ENCODE data around the gene KLHDC7B. TPM values are rescaled to one million over a fixed set of nuclear protein-coding genes. Genes with fewer than 3 reads are reported as not detected.

KLHDC7B gene
- 0.11 and 0.62 TPM in 2 replicates for total RNA-seq

DNA sequence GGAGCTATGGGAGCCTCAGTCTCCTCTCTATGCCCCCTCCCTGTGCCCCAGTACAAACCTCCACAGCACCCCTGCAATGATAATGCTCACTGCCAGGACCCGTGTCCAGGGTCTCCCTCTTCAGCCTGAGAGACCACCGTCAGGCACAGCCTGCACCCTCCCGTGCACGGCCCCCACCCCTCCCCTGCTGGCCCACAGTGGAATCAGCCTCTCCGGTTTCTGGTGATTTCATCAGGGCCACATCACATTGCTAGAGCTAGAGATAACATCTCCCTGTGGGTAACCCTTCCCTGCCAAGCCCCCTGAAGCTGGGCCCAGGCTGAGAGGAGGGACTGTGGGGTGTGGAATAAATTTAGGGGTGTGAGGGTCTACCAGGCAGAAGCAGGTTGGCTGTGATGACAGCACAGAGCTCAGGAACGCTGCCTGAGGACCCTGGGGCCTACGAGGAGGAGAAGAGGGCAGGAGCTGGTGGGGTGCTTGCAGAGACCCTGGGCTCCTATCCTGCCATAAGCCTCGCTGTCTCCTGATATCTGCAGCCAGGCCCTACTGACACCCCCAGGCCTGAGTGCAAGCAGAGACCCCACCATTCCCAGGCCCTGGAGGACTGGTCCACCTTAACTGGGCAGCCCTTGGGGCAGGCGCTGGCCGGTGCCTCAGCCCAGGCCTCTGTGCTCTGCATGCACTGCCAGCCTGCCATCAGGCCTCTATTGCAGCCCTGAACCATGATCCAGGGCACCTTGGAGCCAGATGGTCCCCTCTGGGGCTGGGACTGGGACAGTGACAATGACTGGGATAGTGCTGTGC, at the start of gene KLHDC7B:
Gene KLHDC7B (plus strand): TSS at position 378 of the 804 bp plus-strand sequence. CDS start 345 bp downstream, at position 723.

DNA sequence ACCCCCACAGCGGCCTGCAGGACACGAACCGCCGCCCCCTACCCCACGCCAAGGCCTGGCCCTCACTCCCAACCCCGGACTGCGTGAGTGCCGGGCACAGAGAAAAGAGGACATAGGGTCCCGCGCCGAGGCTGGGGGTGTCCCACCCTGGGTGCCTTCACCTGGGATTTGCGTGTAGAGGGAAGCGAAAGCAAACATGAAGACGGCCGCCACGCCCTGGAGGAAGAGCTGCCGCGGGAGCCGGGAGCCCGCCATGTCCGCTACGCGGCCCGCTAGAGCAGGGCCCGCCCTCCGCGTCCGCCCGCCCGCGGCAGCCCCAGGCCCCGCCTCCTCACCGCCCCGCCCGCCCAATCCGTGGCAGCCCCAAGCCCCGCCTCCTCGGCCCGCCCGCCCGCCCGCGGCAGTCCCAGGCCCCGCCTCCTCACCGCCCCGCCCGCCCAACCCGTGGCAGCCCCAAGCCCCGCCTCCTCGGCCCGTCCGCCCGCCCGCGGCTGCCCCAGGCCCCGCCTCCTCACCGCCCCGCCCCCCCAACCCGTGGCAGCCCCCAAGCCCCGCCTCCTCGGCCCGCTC, 38.2 kb upstream of the KLHDC7B start, which contains the start of gene LMF2:
Gene LMF2 (minus strand): TSS at position 282 of the 570 bp plus-strand sequence. CDS start 27 bp downstream, at position 255.

DNA sequence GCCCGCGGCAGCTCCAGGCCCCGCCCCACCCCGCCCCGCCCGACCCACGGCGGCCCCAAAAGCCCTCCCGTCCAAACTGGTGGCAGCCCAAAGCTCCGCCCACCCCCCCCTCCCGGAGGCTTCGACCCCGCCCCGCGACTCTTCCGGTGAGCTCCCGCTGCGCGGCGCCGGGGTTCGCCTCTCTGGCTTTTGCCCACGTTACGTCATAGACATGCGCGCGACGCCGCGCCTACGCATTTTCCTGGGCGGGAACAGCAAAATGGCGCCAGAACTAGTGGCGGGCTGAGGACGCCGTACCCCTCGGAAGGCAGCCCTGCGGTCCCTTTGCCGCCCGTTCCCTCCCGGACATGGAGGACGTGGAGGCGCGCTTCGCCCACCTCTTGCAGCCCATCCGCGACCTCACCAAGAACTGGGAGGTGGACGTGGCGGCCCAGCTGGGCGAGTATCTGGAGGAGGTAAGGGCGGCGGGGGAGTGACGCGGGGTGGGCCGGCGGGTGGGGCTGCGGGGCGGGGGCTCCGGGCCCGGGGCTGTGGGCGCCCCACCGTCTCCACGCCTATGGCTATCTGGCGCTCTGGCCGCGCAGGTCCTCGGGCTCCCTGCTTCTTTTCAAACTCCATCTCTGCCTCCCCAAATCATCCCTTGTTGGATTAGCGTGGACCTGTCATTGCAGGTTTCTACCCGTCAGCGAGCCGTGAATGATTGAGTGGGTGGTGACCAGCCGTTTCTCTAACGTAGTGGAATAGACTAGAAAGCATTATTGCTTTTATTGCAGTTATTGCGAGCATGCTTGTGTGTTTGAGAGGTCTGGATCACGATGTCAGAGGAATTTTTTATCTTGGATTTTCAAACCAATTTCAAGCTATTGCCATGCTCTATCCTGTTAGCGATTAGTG, 37.5 kb upstream of the KLHDC7B start, which contains the start of gene NCAPH2:
Gene NCAPH2 (plus strand): TSS at position 234 of the 894 bp plus-strand sequence. CDS start 114 bp downstream, at position 348.

DNA sequence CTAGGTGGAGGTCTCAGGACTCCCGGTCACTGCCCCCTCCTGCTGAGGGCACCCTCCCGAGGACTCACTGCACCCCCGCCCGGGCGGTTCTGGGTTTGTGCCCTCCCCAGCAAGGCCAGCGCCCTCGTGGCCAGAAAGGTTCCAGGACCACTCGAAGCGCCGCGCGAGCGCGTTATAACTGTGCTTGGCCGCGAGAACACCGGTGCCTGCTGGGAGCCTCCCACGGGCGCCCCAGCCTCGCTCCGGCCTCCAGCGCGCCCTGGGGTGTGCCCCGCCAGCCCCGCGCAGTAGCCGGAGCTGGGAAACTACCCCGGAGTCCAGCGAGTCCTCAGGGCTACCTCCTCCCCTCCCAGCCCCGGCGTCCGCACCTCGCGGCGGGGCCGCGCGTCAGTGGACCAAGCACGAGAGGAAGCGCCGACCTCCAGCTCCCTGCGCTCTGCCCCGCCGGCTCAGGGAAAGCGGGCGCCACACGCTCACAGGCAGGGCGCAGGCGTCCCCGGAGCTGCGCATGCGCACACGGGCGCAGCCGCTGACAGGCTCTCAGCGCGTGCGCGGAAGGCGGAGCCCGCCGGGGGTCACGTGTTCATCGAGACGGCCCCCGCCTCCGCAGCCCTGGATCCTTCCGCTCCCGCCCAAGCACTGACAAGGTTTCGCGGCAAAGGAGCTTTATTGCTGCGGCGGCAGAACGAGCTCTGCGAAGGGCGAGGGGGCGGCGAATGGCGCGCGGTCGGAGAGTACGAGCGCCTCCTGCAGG, 20.4 kb upstream of the KLHDC7B start, which contains the start of gene SCO2:
Gene SCO2 (minus strand): TSS at position 495 of the 754 bp plus-strand sequence. CDS start 1,187 bp downstream, outside the sequence.

DNA sequence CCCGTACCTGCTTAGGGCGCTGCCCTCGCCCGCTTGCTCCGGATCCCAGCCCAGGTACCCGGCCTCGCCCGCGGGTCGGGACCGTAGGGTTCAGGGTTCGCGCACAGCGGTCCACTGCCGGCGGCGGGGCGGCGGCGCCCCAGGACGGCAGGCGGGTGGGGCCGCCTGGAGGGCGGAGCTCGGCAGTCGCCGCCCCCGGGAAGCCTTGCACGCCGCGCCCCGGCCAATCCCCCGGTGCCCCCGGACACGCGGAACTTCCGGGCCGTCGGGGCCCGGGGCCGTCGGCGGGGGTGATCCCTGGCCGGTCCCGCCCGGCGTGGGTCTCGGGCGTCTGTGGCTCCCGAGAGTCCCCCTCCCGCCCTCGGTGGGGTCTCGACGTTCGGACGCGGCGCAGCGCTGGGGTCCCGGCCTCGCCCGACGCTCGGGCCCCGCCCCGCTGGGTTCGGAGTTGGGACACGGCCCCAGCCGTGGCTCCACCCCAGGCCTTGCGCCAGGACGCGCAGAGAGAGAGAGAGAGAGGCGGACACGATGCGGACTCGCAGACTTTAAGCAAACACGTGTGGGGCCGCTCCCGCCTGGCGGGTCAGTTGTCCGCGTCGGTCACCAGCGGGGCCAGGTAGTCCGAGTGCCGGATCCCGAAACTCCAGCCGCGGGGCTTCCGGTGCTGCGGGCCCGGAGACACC, 15.7 kb upstream of the KLHDC7B start, which contains the start of gene TYMP:
Gene TYMP (minus strand): TSS at position 116 of the 683 bp plus-strand sequence. CDS start 303 bp downstream, outside the sequence.

DNA sequence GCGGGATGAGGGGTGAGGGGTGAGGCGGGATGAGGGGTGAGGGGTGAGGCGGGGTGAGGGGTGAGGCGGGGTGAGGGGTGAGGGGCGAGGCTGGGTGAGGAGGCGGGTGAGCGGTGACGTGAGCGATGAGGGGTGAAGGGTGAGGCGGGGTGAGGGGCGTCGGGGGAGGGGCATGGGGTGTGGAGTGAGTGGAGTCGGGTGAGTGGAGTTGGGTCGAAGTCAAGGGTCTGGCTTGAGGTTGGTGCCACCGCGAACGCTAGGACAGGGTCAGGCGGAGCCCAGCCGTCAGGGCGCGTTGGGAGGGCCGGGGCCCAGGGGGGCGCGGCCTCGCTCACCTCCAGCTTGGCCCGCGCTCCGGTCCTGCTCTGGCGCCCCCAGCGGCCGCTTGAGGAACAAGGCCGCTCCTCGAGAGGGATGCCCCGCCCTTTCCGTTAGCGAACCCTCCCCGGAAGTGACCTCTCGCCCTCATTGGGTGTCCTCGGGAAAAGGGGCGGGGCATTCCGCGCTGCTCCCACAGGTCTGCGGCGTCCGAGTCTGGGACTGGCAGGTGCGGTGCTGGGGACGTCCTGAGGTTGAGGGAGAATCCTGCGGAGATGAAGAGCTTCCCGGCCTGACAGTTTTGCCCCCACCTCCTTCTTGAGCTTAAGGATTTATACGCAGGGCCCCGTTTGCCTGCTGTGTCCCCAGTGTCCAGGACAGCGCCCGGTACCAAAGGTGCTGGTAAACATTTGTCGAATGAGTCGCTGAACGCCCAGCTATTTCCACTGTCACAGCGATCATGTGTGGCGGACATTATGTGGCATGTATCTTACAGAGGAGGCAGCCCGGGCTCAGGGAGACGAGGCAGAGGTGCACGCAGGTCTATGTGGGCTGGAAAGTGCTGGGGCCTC, 17.1 kb downstream of the KLHDC7B start, which contains the start of gene SYCE3:
Gene SYCE3 (minus strand): TSS at position 397 of the 890 bp plus-strand sequence. CDS start 6,514 bp downstream, outside the sequence.

DNA sequence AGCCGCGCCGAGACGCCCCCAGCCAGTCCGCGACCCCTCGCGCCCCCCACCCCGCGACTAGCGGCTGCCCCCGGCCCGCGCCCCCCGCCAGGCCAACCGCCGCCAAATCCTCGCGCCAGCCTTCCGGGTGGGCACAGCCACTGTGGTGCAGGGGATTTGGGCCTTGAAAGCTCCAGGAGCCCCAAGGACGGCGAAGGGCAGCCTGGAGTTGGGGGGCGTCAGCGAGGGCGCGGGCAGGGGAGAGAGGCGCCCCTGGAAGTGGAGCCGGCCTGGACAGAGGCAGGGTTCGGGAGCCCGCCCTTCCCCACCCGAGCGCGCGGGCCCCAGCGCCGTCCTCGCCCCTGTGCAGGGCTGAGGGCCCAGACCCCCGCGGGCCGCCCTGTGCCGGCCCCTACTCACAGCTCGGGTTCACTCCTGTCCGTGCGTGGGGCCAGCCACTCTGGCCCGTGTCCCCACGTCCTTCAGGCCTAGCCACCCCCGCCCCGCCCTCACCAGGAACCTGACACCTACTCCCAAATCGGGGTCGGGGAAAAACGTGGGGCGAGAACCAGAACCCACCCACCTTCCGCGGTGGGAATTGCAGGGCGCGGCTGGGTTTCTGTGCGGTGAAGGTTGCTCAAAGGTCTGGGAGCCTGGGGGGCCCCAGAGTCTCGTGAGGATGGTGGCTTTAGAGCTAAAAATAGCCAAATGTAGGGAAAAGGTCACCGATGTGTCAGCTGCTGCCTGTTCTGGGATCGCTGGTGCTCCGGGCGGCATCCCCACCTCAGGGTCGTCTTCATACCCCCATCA, 32.5 kb downstream of the KLHDC7B start, which contains the start of gene CPT1B:
Gene CPT1B (minus strand): TSS at position 441 of the 789 bp plus-strand sequence. CDS start 512 bp downstream, outside the sequence.

DNA sequence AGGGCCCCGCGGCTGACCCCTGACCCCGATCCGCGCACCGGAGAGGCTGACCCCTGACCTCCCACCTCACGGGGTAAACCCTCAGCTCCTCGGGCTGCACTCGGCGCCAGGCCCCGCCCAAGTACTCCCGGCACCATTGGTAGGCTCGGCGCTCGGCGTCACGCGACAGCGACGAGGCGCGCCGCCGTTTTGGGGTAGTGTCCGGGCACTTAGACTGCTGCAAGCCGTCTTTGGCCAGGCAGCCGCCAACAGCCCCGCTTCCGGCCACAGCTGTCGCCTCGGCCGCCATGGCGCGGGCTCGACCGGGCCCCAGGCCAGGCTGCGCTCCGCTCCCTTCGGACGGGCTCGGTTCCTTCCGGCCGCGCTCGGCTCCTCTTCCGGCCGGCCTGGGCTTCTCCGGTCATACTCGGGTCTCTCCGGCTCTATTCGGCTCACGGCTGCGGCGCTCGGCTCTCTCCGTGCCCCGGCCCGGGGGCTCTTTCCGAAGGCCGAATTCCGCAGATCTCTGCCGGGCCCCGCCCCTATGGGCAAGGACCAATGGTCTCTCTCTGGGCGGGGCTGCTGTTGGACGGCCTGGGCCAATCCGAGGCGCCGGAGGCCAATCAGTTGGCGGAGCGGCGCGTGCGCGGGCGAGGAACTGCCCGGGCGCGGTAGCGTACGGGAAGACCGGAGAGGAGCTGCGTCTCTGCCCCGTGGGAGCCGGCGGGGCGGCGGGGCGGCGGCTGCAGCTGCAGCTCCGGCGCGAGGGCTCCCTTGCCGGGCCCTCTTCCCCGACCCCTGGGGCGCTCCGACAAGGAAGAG, 37.0 kb downstream of the KLHDC7B start, which contains the start of gene CHKB:
Gene CHKB (minus strand): TSS at position 357 of the 801 bp plus-strand sequence. CDS start 68 bp downstream, at position 289.

DNA sequence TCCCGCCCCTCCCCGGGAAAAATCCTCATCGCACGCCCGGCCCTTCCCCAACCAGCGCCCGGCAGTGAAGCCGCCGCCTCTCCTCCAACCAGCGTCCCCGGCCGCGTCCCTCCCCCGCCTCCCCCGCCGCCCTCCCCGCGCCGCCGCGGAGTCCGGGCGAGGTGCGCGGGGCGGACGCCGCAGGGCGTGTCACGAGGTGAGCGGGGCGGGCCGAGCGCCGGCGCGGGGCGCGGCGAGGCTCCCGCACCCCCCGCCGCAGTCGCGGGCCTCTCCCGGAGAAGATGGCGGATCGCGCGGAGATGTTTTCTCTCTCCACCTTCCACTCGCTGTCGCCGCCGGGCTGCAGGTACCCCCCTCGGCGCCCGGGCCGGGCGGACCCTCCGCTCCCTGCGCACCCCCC, 54.8 kb downstream of the KLHDC7B start, which contains the start of gene MAPK8IP2:
Gene MAPK8IP2 (plus strand): TSS at position 256 of the 400 bp plus-strand sequence. CDS start 26 bp downstream, at position 282.

Other genes starting within 250 kb of the KLHDC7B start
- gene PLXNB2, start 238.3 kb upstream of the KLHDC7B start, total RNA-seq = 118 and 202 TPM in 2 replicates
- 1.5 and 2.7 TPM in 2 replicates for gene DENND6B, start 218.9 kb upstream of the KLHDC7B start, total RNA-seq
- gene PPP6R2, start 202.6 kb upstream of the KLHDC7B start, total RNA-seq = 72.0 and 73.0 TPM in 2 replicates
- gene SBF1, start 70.9 kb upstream of the KLHDC7B start, total RNA-seq = 83.4 and 118 TPM in 2 replicates
- 1.8 and 7.0 TPM in 2 replicates for gene ADM2, start 64.4 kb upstream of the KLHDC7B start, total RNA-seq
- not detected in 2 replicates for gene MIOX, start 59.0 kb upstream of the KLHDC7B start, total RNA-seq
- gene LMF2, start 38.2 kb upstream of the KLHDC7B start, total RNA-seq = 48.0 and 51.4 TPM in 2 replicates
- gene NCAPH2, start 37.7 kb upstream of the KLHDC7B start, total RNA-seq = 36.0 and 79.0 TPM in 2 replicates
- 2.7 and 4.5 TPM in 2 replicates for gene SCO2, start 20.3 kb upstream of the KLHDC7B start, total RNA-seq
- gene TYMP, start 15.9 kb upstream of the KLHDC7B start, total RNA-seq = 5.1 and 12.5 TPM in 2 replicates
- not detected in 2 replicates for gene SYCE3, start 17.0 kb downstream of the KLHDC7B start, total RNA-seq
- 0.44 and 1.7 TPM in 2 replicates for gene CPT1B, start 32.5 kb downstream of the KLHDC7B start, total RNA-seq
- 19.5 and 27.2 TPM in 2 replicates for gene CHKB, start 37.0 kb downstream of the KLHDC7B start, total RNA-seq
- gene MAPK8IP2, start 54.9 kb downstream of the KLHDC7B start, total RNA-seq = 0.33 and 0.37 TPM in 2 replicates
- 5.9 and 15.5 TPM in 2 replicates for gene ARSA, start 82.3 kb downstream of the KLHDC7B start, total RNA-seq
- gene SHANK3, start 126.9 kb downstream of the KLHDC7B start, total RNA-seq = 0.22 and 0.50 TPM in 2 replicates
- gene ACR, start 192.3 kb downstream of the KLHDC7B start, total RNA-seq = not detected in 2 replicates
- 7.6 and 8.7 TPM in 2 replicates for gene RABL2B, start 237.7 kb downstream of the KLHDC7B start, total RNA-seq